Measurements from ENCODE around the gene CACNA2D1.

GRCh38 chr7:82183634-82184033 lies 259.9 kb downstream of the CACNA2D1 start:
- TF ChIP-seq CTCF (IDR thresholded peaks at IDR 0.05): no peak
- TF ChIP-seq POLR2A (IDR thresholded peaks at IDR 0.05): no peak
